Esophagus squamous epithelium (tissue), 5 donors: Measurements from ENCODE around the gene HTR6. TPM values are rescaled to one million over a fixed set of nuclear protein-coding genes. Genes with fewer than 3 reads are reported as not detected.

Source experiments
- DNase-seq: peaks from one replicate; lab custom pipeline; 2025; lab: John Stamatoyannopoulos, UW
- H3K27ac ChIP-seq, 4 donors: fragments of 200-600 bp; sonication (generic); one replicate each; pipeline ENCODE4 v1.5.1; 2016 to 2019; ENCODE audit warnings: mild to moderate bottlenecking in 1 of 4
- H3K27me3 ChIP-seq, 4 donors: fragments of 200-600 bp; sonication (generic); 1 replicate in 3 of 4; 2 replicates in 1 of 4; pipeline versions ENCODE4 v1.5.1 to v1.6.0; 2017 to 2021; ENCODE audit warnings: antibody characterized with exemption in 1 of 4
- H3K36me3 ChIP-seq, 3 donors: fragments of 200-600 bp; sonication (generic); one replicate each; pipeline ENCODE4 v1.5.1; 2016 to 2019
- H3K4me1 ChIP-seq, 3 donors: fragments of 200-600 bp; sonication (generic); one replicate each; pipeline ENCODE4 v1.5.1; 2017 to 2019
- H3K4me3 ChIP-seq, 4 donors: fragments of 200-600 bp; sonication (generic); 1 replicate in 3 of 4; 2 replicates in 1 of 4; pipeline ENCODE4 v1.5.1; 2016 to 2019; ENCODE audit warnings: mild to moderate bottlenecking in 2 of 4, moderate library complexity in 1 of 4
- H3K9me3 ChIP-seq, 3 donors: fragments of 200-600 bp; sonication (generic); one replicate each; pipeline ENCODE4 v1.5.1; 2016 to 2019
- POLR2A ChIP-seq, 4 donors: fragments of 450-650 bp; IDR thresholded peaks; one replicate each; pipeline ENCODE4 v1.6.1; 2017; ENCODE audit warnings: antibody characterized with exemption in 4 of 4, mild to moderate bottlenecking in 4 of 4, moderate library complexity in 3 of 4
- WGBS, 2 donors: methylation state at CpG; one replicate each; pipeline ENCODE4 v1.1.5; 2018; 5-methylcytosine and 5-hydroxymethylcytosine counted together
- intact Hi-C: fragments of 100-400 bp; cut with DNase I; formaldehyde crosslinking; loops from one replicate; pipeline ENCODE4 v1.15.0; 2022
- total RNA-seq, 4 donors: library from RNA; depleted of rRNA; stranded (reverse); fragments of >200 nt; gene quantifications; one replicate each; pipeline ENCODE4 v1.1.0, GENCODE V29; 2016
- TF ChIP-seq, protein P1 (sequence below), 6 experiments: fragments of 450-650 bp in 4 of 6; fragments of 200-600 bp in 2 of 6; sonication (generic) in 2 of 6; IDR thresholded peaks; one replicate each; pipeline ENCODE4 v1.5.1; 2016 to 2019; ENCODE audit warnings: antibody characterized with exemption in 6 of 6, mild to moderate bottlenecking in 4 of 6, moderate library complexity in 4 of 6
- donor health status: DM: yes; HTN: yes; CAD: no.

The HTR6 gene
- total RNA-seq, 4 donors from 2014 or later: not detected

- no peak for DNase-seq
- peaks cover 0 to 82% (median 0%) of the 10 kb centered on the region in 3 donors for H3K36me3 ChIP-seq
- intact Hi-C loops: no loop called here
- no peaks in the 10 kb centered on the region for H3K4me1 ChIP-seq
- WGBS, 2 donors: 100% methylated on average over 1 of the region's 1 CpG; no CpG with 5 or more reads in 1 of the 2 donors
- no peak overlapping the region for H3K27ac ChIP-seq
- no peak overlapping the region for H3K4me3 ChIP-seq
- no peaks in the 10 kb centered on the region for H3K27me3 ChIP-seq
- no peak for TF ChIP-seq POLR2A (IDR thresholded peaks at IDR 0.05)
- TF ChIP-seq, protein P1, sequence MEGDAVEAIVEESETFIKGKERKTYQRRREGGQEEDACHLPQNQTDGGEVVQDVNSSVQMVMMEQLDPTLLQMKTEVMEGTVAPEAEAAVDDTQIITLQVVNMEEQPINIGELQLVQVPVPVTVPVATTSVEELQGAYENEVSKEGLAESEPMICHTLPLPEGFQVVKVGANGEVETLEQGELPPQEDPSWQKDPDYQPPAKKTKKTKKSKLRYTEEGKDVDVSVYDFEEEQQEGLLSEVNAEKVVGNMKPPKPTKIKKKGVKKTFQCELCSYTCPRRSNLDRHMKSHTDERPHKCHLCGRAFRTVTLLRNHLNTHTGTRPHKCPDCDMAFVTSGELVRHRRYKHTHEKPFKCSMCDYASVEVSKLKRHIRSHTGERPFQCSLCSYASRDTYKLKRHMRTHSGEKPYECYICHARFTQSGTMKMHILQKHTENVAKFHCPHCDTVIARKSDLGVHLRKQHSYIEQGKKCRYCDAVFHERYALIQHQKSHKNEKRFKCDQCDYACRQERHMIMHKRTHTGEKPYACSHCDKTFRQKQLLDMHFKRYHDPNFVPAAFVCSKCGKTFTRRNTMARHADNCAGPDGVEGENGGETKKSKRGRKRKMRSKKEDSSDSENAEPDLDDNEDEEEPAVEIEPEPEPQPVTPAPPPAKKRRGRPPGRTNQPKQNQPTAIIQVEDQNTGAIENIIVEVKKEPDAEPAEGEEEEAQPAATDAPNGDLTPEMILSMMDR (IDR thresholded peaks at IDR 0.05): no peak
- no peaks in the 10 kb centered on the region for H3K9me3 ChIP-seq
Observed at GRCh38 chr1:19687414-19687813, 22.7 kb downstream of the HTR6 start.

- no peaks in the 10 kb centered on the region for H3K27me3 ChIP-seq
- TF ChIP-seq, protein P1 (IDR thresholded peaks at IDR 0.05): no peak
- no peak for TF ChIP-seq POLR2A (IDR thresholded peaks at IDR 0.05)
- no peak overlapping the region for H3K27ac ChIP-seq
- 76 to 82% methylated on average over 10 to 11 of the region's 19 CpGs for WGBS, 2 donors
- peaks cover 0 to 80% (median 0%) of the 10 kb centered on the region in 3 donors for H3K36me3 ChIP-seq
- no peak overlapping the region for H3K4me3 ChIP-seq
- no peak for DNase-seq
- no peaks in the 10 kb centered on the region for H3K4me1 ChIP-seq
- intact Hi-C loops: no loop called here
- no peaks in the 10 kb centered on the region for H3K9me3 ChIP-seq
Observed at GRCh38 chr1:19688041-19688842, 23.6 kb downstream of the HTR6 start.

- 85 to 87% methylated on average over 5 of the region's 5 CpGs for WGBS, 2 donors
- H3K4me1 ChIP-seq: no peaks in the 10 kb centered on the region
- H3K36me3 ChIP-seq: peaks cover 0 to 89% (median 0%) of the 10 kb centered on the region in 3 donors
- TF ChIP-seq POLR2A (IDR thresholded peaks at IDR 0.05): no peak
- TF ChIP-seq, protein P1 (IDR thresholded peaks at IDR 0.05): no peak
- H3K4me3 ChIP-seq: no peak overlapping the region
- DNase-seq: no peak
- H3K27ac ChIP-seq: no peak overlapping the region
- no peaks in the 10 kb centered on the region for H3K9me3 ChIP-seq
- intact Hi-C loops: no loop called here
- H3K27me3 ChIP-seq: no peaks in the 10 kb centered on the region
Observed at GRCh38 chr1:19689085-19689757, 24.5 kb downstream of the HTR6 start.

- DNase-seq: no peak
- intact Hi-C loops: no loop called here
- H3K27ac ChIP-seq: no peak overlapping the region
- no peaks in the 10 kb centered on the region for H3K27me3 ChIP-seq
- no peaks in the 10 kb centered on the region for H3K4me1 ChIP-seq
- H3K4me3 ChIP-seq: no peak overlapping the region
- H3K36me3 ChIP-seq: peaks cover 0 to 90% (median 4%) of the 10 kb centered on the region in 3 donors
- no peak for TF ChIP-seq POLR2A (IDR thresholded peaks at IDR 0.05)
- 80 to 91% methylated on average over 2 to 3 of the region's 3 CpGs for WGBS, 2 donors
- no peaks in the 10 kb centered on the region for H3K9me3 ChIP-seq
Observed at GRCh38 chr1:19689856-19690255, 25.2 kb downstream of the HTR6 start.

DNA sequence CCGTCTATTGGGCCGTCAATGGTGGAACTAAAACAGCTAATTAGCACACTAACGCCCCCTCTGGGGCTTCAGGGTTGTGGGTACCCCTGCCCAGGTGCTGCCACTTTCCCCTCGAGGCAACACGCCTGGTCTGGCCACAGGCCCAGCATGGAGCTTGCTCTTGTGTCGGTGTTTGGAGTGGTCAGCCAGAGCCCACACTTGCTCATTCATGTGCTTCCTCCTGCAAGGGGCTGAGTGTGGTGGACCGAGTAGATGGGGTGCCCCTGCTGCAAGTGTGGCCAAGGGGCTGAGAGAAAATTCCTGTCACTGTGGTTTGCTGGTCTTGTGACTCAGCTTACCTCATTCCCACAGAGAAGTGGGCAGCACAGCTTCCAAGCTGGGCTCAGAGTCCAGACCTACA is 25.7 kb downstream of the HTR6 start:
- no peaks in the 10 kb centered on the region for H3K9me3 ChIP-seq
- H3K4me3 ChIP-seq: no peak overlapping the region
- 83% methylated on average over 4 of the region's 7 CpGs; no CpG with 5 or more reads in 1 of the 2 donors for WGBS, 2 donors
- DNase-seq: no peak
- intact Hi-C loops: no loop called here
- no peaks in the 10 kb centered on the region for H3K27me3 ChIP-seq
- no peak overlapping the region for H3K27ac ChIP-seq
- TF ChIP-seq POLR2A (IDR thresholded peaks at IDR 0.05): no peak
- TF ChIP-seq, protein P1 (IDR thresholded peaks at IDR 0.05): no peak
- H3K36me3 ChIP-seq: peaks cover 0 to 90% (median 6%) of the 10 kb centered on the region in 3 donors
- H3K4me1 ChIP-seq: no peaks in the 10 kb centered on the region
